Measurements from ENCODE around the gene FOXL1. TPM values are rescaled to one million over a fixed set of nuclear protein-coding genes. Genes with fewer than 3 reads are reported as not detected.

FOXL1 gene
- total and polyA plus RNA-seq, 2 experiments from 2014 or later = 0.61 to 4.2 TPM

GRCh38 chr16:86631444-86631843, 53.1 kb downstream of the FOXL1 start:
- Histone ChIP-seq H3K4me3 (no peak overlapping the region), H3K4me1 (ENCODE audit: low read depth) (no peaks in the 10 kb centered on the region)
- TF ChIP-seq, protein P1, sequence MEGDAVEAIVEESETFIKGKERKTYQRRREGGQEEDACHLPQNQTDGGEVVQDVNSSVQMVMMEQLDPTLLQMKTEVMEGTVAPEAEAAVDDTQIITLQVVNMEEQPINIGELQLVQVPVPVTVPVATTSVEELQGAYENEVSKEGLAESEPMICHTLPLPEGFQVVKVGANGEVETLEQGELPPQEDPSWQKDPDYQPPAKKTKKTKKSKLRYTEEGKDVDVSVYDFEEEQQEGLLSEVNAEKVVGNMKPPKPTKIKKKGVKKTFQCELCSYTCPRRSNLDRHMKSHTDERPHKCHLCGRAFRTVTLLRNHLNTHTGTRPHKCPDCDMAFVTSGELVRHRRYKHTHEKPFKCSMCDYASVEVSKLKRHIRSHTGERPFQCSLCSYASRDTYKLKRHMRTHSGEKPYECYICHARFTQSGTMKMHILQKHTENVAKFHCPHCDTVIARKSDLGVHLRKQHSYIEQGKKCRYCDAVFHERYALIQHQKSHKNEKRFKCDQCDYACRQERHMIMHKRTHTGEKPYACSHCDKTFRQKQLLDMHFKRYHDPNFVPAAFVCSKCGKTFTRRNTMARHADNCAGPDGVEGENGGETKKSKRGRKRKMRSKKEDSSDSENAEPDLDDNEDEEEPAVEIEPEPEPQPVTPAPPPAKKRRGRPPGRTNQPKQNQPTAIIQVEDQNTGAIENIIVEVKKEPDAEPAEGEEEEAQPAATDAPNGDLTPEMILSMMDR (IDR thresholded peaks at IDR 0.05; ENCODE audit: low read depth, low read length) = no peak

More at GRCh38 chr16:86631444-86631843, 53.1 kb downstream of the FOXL1 start:
- H3K36me3 ChIP-seq = no peaks in the 10 kb centered on the region
- H3K27ac ChIP-seq = no peak overlapping the region
- no peaks in the 10 kb centered on the region for H3K9me3 ChIP-seq (ENCODE audit: low read depth)
- no peak for DNase-seq (ENCODE audit: low read depth in 1 of 2, low spot score in 1 of 2)
- no peaks in the 10 kb centered on the region for H3K27me3 ChIP-seq

Other genes with a start within 250 kb of the FOXL1 start
- 2.6 and 3.5 TPM in 2 replicates for gene FOXF1, start 68.0 kb upstream of the FOXL1 start, total RNA-seq
- 3.8 and 4.4 TPM in 2 replicates for gene FOXF1, start 68.0 kb upstream of the FOXL1 start, polyA plus RNA-seq
- gene MTHFSD, start 23.3 kb upstream of the FOXL1 start, total RNA-seq = 17.8 and 36.0 TPM in 2 replicates
- 23.0 and 28.8 TPM in 2 replicates for gene MTHFSD, start 23.3 kb upstream of the FOXL1 start, polyA plus RNA-seq
- 0.56 and 2.4 TPM in 2 replicates for gene FOXC2, start 11.7 kb upstream of the FOXL1 start, total RNA-seq
- 3.7 and 10.5 TPM in 2 replicates for gene FOXC2, start 11.7 kb upstream of the FOXL1 start, polyA plus RNA-seq